OCI-LY3 (cell line): Measurements from ENCODE around the gene FGD6.

Source experiments
- EZH2phosphoT487 ChIP-seq: fragments of 200-600 bp; shearing (Covaris generic); IDR thresholded peaks from 2 replicates; pipeline ENCODE4 v1.6.1; 2018; ENCODE audit warnings: antibody characterized with exemption, mixed run types, low read depth
- TF ChIP-seq, protein P1 (sequence below): fragments of 200-600, 300-600 bp; sonication (generic); IDR thresholded peaks from 2 replicates; pipeline ENCODE4 v1.5.1; 2014; ENCODE audit warnings: antibody characterized with exemption, low read length, low read depth

DNA sequence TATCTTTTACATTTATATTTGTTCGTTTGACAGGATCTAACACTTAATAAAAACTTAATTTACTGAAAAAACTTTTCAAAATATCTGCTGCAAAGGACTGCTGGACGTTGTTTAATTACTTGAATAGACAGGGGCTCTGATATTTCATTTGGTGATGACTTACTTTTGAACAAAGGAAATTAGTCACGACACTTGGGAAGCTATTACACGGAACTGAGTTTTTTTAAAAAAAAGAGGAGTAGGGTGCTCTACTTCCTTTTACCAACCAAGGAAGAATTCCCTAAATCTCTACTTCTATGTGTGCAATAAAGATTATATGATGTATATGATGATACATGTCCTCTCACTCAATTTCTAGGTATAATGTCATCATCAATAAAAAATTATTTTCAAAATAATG, 4.7 kb downstream of the FGD6 start:
- TF ChIP-seq, protein P1, sequence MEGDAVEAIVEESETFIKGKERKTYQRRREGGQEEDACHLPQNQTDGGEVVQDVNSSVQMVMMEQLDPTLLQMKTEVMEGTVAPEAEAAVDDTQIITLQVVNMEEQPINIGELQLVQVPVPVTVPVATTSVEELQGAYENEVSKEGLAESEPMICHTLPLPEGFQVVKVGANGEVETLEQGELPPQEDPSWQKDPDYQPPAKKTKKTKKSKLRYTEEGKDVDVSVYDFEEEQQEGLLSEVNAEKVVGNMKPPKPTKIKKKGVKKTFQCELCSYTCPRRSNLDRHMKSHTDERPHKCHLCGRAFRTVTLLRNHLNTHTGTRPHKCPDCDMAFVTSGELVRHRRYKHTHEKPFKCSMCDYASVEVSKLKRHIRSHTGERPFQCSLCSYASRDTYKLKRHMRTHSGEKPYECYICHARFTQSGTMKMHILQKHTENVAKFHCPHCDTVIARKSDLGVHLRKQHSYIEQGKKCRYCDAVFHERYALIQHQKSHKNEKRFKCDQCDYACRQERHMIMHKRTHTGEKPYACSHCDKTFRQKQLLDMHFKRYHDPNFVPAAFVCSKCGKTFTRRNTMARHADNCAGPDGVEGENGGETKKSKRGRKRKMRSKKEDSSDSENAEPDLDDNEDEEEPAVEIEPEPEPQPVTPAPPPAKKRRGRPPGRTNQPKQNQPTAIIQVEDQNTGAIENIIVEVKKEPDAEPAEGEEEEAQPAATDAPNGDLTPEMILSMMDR, result no peak
- TF ChIP-seq EZH2phosphoT487, result no peak
